ENCODE results near the gene PKHD1. TPM values are rescaled to one million over a fixed set of nuclear protein-coding genes. Genes with fewer than 3 reads are reported as not detected.

Gene PKHD1
- total and polyA plus RNA-seq, 12 donors = 0.03 to 0.22 (median 0.09) TPM; not detected in 3

GRCh38 chr6:51996296-51996947 is 91.0 kb downstream of the PKHD1 start:
- intact Hi-C loops (cut with DNase I) = no loop called here
- 65 to 76% (median 74%) methylated on average over 6 of the region's 6 CpGs for WGBS, 4 donors
- TF ChIP-seq POLR2A (IDR thresholded peaks at IDR 0.05) (no peak), CTCF (IDR thresholded peaks at IDR 0.05) (no peak)
- H3K36me3 ChIP-seq (replicated peaks in 1 of 2) = no peaks in the 10 kb centered on the region
- no peak overlapping the region for H3K4me3 ChIP-seq
- no peak for DNase-seq
- no peaks in the 10 kb centered on the region for H3K9me3 ChIP-seq (replicated peaks in 1 of 3)
- H3K4me1 ChIP-seq (replicated peaks in 1 of 2) = no peaks in the 10 kb centered on the region
- H3K27me3 ChIP-seq = no peaks in the 10 kb centered on the region
- H3K27ac ChIP-seq = no peak overlapping the region

- no peak overlapping the region for H3K27ac ChIP-seq
- 59 to 70% (median 62%) methylated on average over 1 of the region's 1 CpG for WGBS, 4 donors
- H3K27me3 ChIP-seq = no peaks in the 10 kb centered on the region
- intact Hi-C loops (cut with DNase I) = no loop called here
- H3K9me3 ChIP-seq (replicated peaks in 1 of 3) = no peaks in the 10 kb centered on the region
- no peak overlapping the region for H3K4me3 ChIP-seq
- DNase-seq = no peak
- no peaks in the 10 kb centered on the region for H3K4me1 ChIP-seq (replicated peaks in 1 of 2)
- no peaks in the 10 kb centered on the region for H3K36me3 ChIP-seq (replicated peaks in 1 of 2)
- TF ChIP-seq POLR2A (IDR thresholded peaks at IDR 0.05) (no peak), CTCF (IDR thresholded peaks at IDR 0.05) (no peak)
Measured at GRCh38 chr6:51995214-51995755, 92.1 kb downstream of the PKHD1 start.

GRCh38 chr6:51992876-51993275 is 94.5 kb downstream of the PKHD1 start:
- H3K4me1 ChIP-seq (replicated peaks in 1 of 2) = no peaks in the 10 kb centered on the region
- no peak for DNase-seq
- no peak overlapping the region for H3K4me3 ChIP-seq
- no peaks in the 10 kb centered on the region for H3K27me3 ChIP-seq
- H3K27ac ChIP-seq = no peak overlapping the region
- 36 to 60% (median 51%) methylated on average over 3 of the region's 3 CpGs for WGBS, 4 donors
- H3K9me3 ChIP-seq (replicated peaks in 1 of 3) = no peaks in the 10 kb centered on the region
- intact Hi-C loops (cut with DNase I) = no loop called here
- TF ChIP-seq POLR2A (IDR thresholded peaks at IDR 0.05) (no peak), CTCF (IDR thresholded peaks at IDR 0.05) (no peak)
- no peaks in the 10 kb centered on the region for H3K36me3 ChIP-seq (replicated peaks in 1 of 2)

GRCh38 chr6:51989789-51990188 is 97.6 kb downstream of the PKHD1 start:
- no peak for DNase-seq
- Histone ChIP-seq H3K36me3 (replicated peaks in 1 of 2) (no peaks in the 10 kb centered on the region), H3K27me3 (no peaks in the 10 kb centered on the region), H3K9me3 (replicated peaks in 1 of 3) (no peaks in the 10 kb centered on the region), H3K4me1 (replicated peaks in 1 of 2) (no peaks in the 10 kb centered on the region), H3K4me3 (no peak overlapping the region), H3K27ac (no peak overlapping the region)
- intact Hi-C loops (cut with DNase I) = no loop called here
- WGBS, 4 donors = 77 to 94% (median 87%) methylated on average over 1 of the region's 1 CpG
- TF ChIP-seq CTCF (IDR thresholded peaks at IDR 0.05) (no peak), POLR2A (IDR thresholded peaks at IDR 0.05) (no peak)

Data from adrenal gland (tissue), 12 donors.